K562 (cell line): ENCODE results near the gene ANXA9. TPM values are rescaled to one million over a fixed set of nuclear protein-coding genes. Genes with fewer than 3 reads are reported as not detected.
A peak's percentile ranks its signal among the peaks of the same experiment; 100 is the strongest.

Experiments used
- ATAC-seq: fragments of 200-7000 bp; cut with Tn5 transposase; 3 replicates; pipeline ENCODE4 v1.9.1; 2020; ENCODE audit warnings: moderate library complexity
- BruUV-seq: library from RNA; stranded (reverse); fragments of 400-500 nt; replicated peaks from 2 replicates; lab custom pipeline; 2021; lab: Mats Ljungman, UMichigan
- CTCF ChIA-PET: fragments of 300-600 bp; formaldehyde crosslinking; extraction: SDS; loops from one replicate; lab custom pipeline; 2021; ENCODE audit warnings: low intra/inter-chr PET ratio; lab: Yijun Ruan, JAX
- POLR2A ChIA-PET: fragments of 300-600, 350-650 bp; sonication (Branson Sonifier 250); formaldehyde crosslinking; extraction: SDS; loops from one replicate; lab custom pipeline; 2021; ENCODE audit warnings: antibody characterized with exemption, inconsistent platforms; lab: Yijun Ruan, JAX
- DNase-seq, 4 experiments: peaks; one replicate each; pipeline versions ENCODE4 v3.0.0 to v3.0.0-alpha.2; 2011 to 2018; ENCODE audit warnings: low spot score in 3 of 4, mixed read lengths in 3 of 4; ENCODE audit errors: extremely low read depth in 1 of 4
- FAIRE-seq: peaks from 2 replicates; lab custom pipeline; 2011; peaks lifted over from hg19 to GRCh38; lab: Jason Lieb, UNC
- H2AFZ ChIP-seq: 2 replicates; pipeline ENCODE4 v1.6.0; 2011; ENCODE audit warnings: low read depth, low read length, control low read depth, inconsistent platforms
- H3K27ac ChIP-seq: fragments of 200-600 bp; 3 replicates; pipeline ENCODE4 v1.8.0; 2011; ENCODE audit warnings: low read depth, mild to moderate bottlenecking, control low read depth, inconsistent platforms, low read length, moderate library complexity, mixed read lengths; ENCODE audit errors: extremely low read depth
- H3K27me3 ChIP-seq, 2 experiments: fragments of 300-600 bp in 1 of 2; 2 replicates in 1 of 2; 3 replicates in 1 of 2; pipeline versions ENCODE4 v1.6.0 to v1.8.0; 2011; ENCODE audit warnings: inconsistent platforms in 2 of 2, low read length in 2 of 2, mild to moderate bottlenecking in 1 of 2, mixed read lengths in 1 of 2, moderate library complexity in 1 of 2; ENCODE audit not compliant: control insufficient read depth in 2 of 2, insufficient read depth in 2 of 2
- H3K36me3 ChIP-seq: fragments of 300-600 bp; 3 replicates; pipeline ENCODE4 v1.8.0; 2011; ENCODE audit warnings: mild to moderate bottlenecking, low read length, inconsistent platforms; ENCODE audit not compliant: control insufficient read depth, insufficient read depth
- H3K4me1 ChIP-seq, 2 experiments: fragments of 200-600 bp in 1 of 2; replicated peaks in 1 of 2; 2 replicates in 1 of 2; 3 replicates in 1 of 2; pipeline versions ENCODE4 v1.5.1 to v1.8.0; 2011; ENCODE audit warnings: inconsistent platforms in 2 of 2, low read length in 2 of 2, mild to moderate bottlenecking in 1 of 2, mixed read lengths in 1 of 2, moderate library complexity in 1 of 2; ENCODE audit not compliant: control insufficient read depth in 2 of 2, insufficient read depth in 2 of 2
- H3K4me2 ChIP-seq: 2 replicates; pipeline ENCODE4 v1.6.1; 2011; ENCODE audit warnings: low read length, control low read depth, inconsistent platforms, mixed read lengths; ENCODE audit not compliant: insufficient read depth
- H3K4me3 ChIP-seq: fragments of 200-600 bp; sonication (generic), shearing (Covaris generic); 2 replicates; pipeline ENCODE4 v1.5.1; 2016; ENCODE audit warnings: control low read depth, inconsistent platforms
- H3K79me2 ChIP-seq: fragments of 200-600 bp; 3 replicates; pipeline ENCODE4 v1.8.0; 2011; ENCODE audit warnings: low read length, inconsistent platforms; ENCODE audit not compliant: control insufficient read depth, insufficient read depth
- H3K9ac ChIP-seq, 2 experiments: 2 replicates each; pipeline versions ENCODE4 v1.6.0 to v1.6.1; 2011; ENCODE audit warnings: low read depth in 2 of 2, low read length in 2 of 2, control low read depth in 1 of 2, inconsistent platforms in 1 of 2, mild to moderate bottlenecking in 1 of 2, mixed read lengths in 1 of 2; ENCODE audit not compliant: insufficient read depth in 1 of 2
- H3K9me1 ChIP-seq: one replicate; pipeline ENCODE4 v1.6.0; 2011; ENCODE audit warnings: inconsistent platforms, mild to moderate bottlenecking, low read length, moderate library complexity; ENCODE audit not compliant: control insufficient read depth, insufficient read depth
- H3K9me3 ChIP-seq: replicated peaks from 2 replicates; pipeline ENCODE4 v1.5.1; 2011; ENCODE audit warnings: low read depth, low read length, inconsistent platforms; ENCODE audit not compliant: control insufficient read depth, insufficient read depth
- H4K20me1 ChIP-seq: replicated peaks from 2 replicates; pipeline ENCODE4 v1.6.1; 2011; ENCODE audit warnings: low read length, inconsistent platforms, mixed read lengths; ENCODE audit not compliant: control insufficient read depth, insufficient read depth
- ELF2 ChIP-seq: fragments of 250-450 bp; sonication (Bioruptor Pico); IDR thresholded peaks from 2 replicates; pipeline ENCODE4 v1.5.0; 2021; ENCODE audit warnings: mild to moderate bottlenecking
- HDAC1 ChIP-seq, 2 experiments: fragments of 450-650 bp; IDR thresholded peaks; 2 replicates each; pipeline ENCODE4 v1.6.1; 2016 to 2017; ENCODE audit warnings: inconsistent platforms in 1 of 2, mild to moderate bottlenecking in 1 of 2, moderate library complexity in 1 of 2
- HDAC8 ChIP-seq: fragments of 450-650 bp; IDR thresholded peaks from 2 replicates; pipeline ENCODE4 v1.6.1; 2016; ENCODE audit warnings: mild to moderate bottlenecking, missing genetic modification characterization, moderate library complexity, missing compliant biosample characterization
- HDGF ChIP-seq: fragments of 450-650 bp; IDR thresholded peaks from 2 replicates; pipeline ENCODE4 v1.6.1; 2016
- HMGN3 ChIP-seq: IDR thresholded peaks from 2 replicates; pipeline ENCODE4 v1.6.1; 2011; ENCODE audit warnings: borderline replicate concordance, low read depth, mild to moderate bottlenecking, mixed read lengths, low read length; ENCODE audit not compliant: insufficient read length; ENCODE audit errors: extremely low read depth
- MED1 ChIP-seq: sonication (generic); formaldehyde crosslinking; IDR thresholded peaks from 2 replicates; pipeline ENCODE4 v1.8.1; 2023; ENCODE audit warnings: missing genetic modification reagents, borderline replicate concordance
- SMAD1 ChIP-seq: fragments of 150-350 bp; IDR thresholded peaks from 2 replicates; pipeline ENCODE4 v1.6.1; 2014; ENCODE audit warnings: low read length, low read depth; ENCODE audit not compliant: partially characterized antibody
- SNRNP70 ChIP-seq: fragments of 200-400 bp; formaldehyde crosslinking; optimal IDR thresholded peaks from 2 replicates; pipeline ENCODE3; 2017; ENCODE audit warnings: low read depth, low read length
- ZNF431 ChIP-seq: sonication (generic); formaldehyde crosslinking; IDR thresholded peaks from 2 replicates; pipeline ENCODE4 v1.8.0; 2022; ENCODE audit warnings: mild to moderate bottlenecking, missing genetic modification reagents
- WGBS: fragments of 100-300 bp; shearing (Covaris generic); methylation state at CpG from one replicate; pipeline ENCODE4 v1.1.6; 2016; ENCODE audit warnings: low coverage, mixed read lengths; ENCODE audit not compliant: insufficient coverage; ENCODE audit errors: missing lambda C conversion rate; 5-methylcytosine and 5-hydroxymethylcytosine counted together
- in situ Hi-C: fragments of 300-500 bp; cut with MboI; formaldehyde crosslinking; loops from 4 replicates; pipeline ENCODE4 v1.15.0; 2018; ENCODE audit warnings: inconsistent platforms, mixed read lengths
- intact Hi-C: fragments of 100-400 bp; cut with micrococcal nuclease; formaldehyde crosslinking; loops from 2 replicates; pipeline ENCODE4 v1.14.2; 2022
- polyA plus RNA-seq, 8 experiments: library from polyadenylated mRNA; depleted of rRNA in 4 of 8; stranded (reverse) in 5 of 8; unstranded in 3 of 8; fragments of >200 nt; fragmentation: Nextera tagmentation in 2 of 8; fragmentation: Illumina TruSeq in 1 of 8; extraction: Ambion mirVana in 2 of 8; extraction: Trizol in 1 of 8; gene quantifications; 2 replicates each; pipeline versions ENCODE4 v1.2.1 to v1.2.3, GENCODE V29; 2011 to 2014; ENCODE audit warnings: inconsistent platforms in 1 of 8, missing spikeins in 1 of 8
- total RNA-seq, 7 experiments: library from RNA; depleted of rRNA in 6 of 7; stranded (reverse); fragments of >200 nt in 6 of 7; fragmentation: Illumina TruSeq in 2 of 7; extraction: Trizol in 2 of 7; gene quantifications; 2 replicates each; pipeline versions ENCODE4 v1.2.1 to v1.2.3, GENCODE V29; 2011 to 2021; ENCODE audit warnings: low replicate concordance in 1 of 7
- TF ChIP-seq, protein P1 (sequence below): fragments of 200-800 bp; sonication (Bioruptor generic); IDR thresholded peaks from 2 replicates; pipeline ENCODE4 v1.6.1; 2017; ENCODE audit warnings: missing genetic modification characterization, missing compliant biosample characterization
- TF ChIP-seq, protein P2 (sequence below): sonication (generic); formaldehyde crosslinking; IDR thresholded peaks from 2 replicates; pipeline ENCODE4 v1.8.0; 2022; ENCODE audit warnings: missing genetic modification reagents, mild to moderate bottlenecking, moderate library complexity, borderline replicate concordance

The ANXA9 gene
- total and polyA plus RNA-seq, 9 of the 15 experiments (the other 6 are each of a cell fraction or from before 2014, with no cell fraction given) = 0.24 to 1.6 (median 0.57) TPM

GRCh38 chr1:150972417-150972940 lies 9.6 kb upstream of the ANXA9 start:
- ChIA-PET POLR2A (interaction anchor here (0.6 to 2.0 kb wide), 5 partner anchors 9 to 405 kb away, joined by 3 to 15 read pairs (median 3); partner anchors contain the start of gene MCL1), CTCF (no interaction called here)
- WGBS = 13% methylated on average over 4 of the region's 4 CpGs
- ATAC-seq (no peak), DNase-seq (no peak), FAIRE-seq (no peak)
- peak overlapping the region; percentile 92 for H3K4me2 ChIP-seq
- no peak for TF ChIP-seq HMGN3
- TF ChIP-seq HDGF = no peak
- no peak for TF ChIP-seq SNRNP70
- 0 out of 4 replicates have a peak, but pooled peaks of 1 of the 2 experiments have one; percentile 5 for TF ChIP-seq HDAC1 (IDR thresholded peaks at IDR 0.05)
- TF ChIP-seq, protein P1, sequence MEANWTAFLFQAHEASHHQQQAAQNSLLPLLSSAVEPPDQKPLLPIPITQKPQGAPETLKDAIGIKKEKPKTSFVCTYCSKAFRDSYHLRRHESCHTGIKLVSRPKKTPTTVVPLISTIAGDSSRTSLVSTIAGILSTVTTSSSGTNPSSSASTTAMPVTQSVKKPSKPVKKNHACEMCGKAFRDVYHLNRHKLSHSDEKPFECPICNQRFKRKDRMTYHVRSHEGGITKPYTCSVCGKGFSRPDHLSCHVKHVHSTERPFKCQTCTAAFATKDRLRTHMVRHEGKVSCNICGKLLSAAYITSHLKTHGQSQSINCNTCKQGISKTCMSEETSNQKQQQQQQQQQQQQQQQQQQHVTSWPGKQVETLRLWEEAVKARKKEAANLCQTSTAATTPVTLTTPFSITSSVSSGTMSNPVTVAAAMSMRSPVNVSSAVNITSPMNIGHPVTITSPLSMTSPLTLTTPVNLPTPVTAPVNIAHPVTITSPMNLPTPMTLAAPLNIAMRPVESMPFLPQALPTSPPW = 0 out of 2 replicates have a peak, but pooled peaks have one; percentile 10
- TF ChIP-seq SMAD1 = no peak
- no peak for TF ChIP-seq ZNF431 (CRISPR knock-in tag)
- TF ChIP-seq, protein P2, sequence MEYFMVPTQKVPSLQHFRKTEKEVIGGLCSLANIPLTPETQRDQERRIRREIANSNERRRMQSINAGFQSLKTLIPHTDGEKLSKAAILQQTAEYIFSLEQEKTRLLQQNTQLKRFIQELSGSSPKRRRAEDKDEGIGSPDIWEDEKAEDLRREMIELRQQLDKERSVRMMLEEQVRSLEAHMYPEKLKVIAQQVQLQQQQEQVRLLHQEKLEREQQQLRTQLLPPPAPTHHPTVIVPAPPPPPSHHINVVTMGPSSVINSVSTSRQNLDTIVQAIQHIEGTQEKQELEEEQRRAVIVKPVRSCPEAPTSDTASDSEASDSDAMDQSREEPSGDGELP (CRISPR knock-in tag) = 0 out of 2 replicates have a peak, but pooled peaks have one; percentile 1
- no peak for TF ChIP-seq MED1 (CRISPR knock-in tag)
- TF ChIP-seq HDAC8 (tag) = no peak
- TF ChIP-seq ELF2 = no peak
- intact Hi-C loops (loop anchor here (10.0 kb wide), 1 partner anchor 358 kb away; no protein-coding TSS in a partner anchor), in situ Hi-C loops (no loop called here)
- H3K4me1 ChIP-seq = peaks cover 38 to 58% of the 10 kb centered on the region in 2 experiments
- H3K27ac ChIP-seq = peak overlapping the region; percentile 95
- peak overlapping the region; percentile 63 for H3K4me3 ChIP-seq
- H3K9me3 ChIP-seq = no peaks in the 10 kb centered on the region
- TSS peak; percentile 34 for BruUV-seq
- H2AFZ ChIP-seq = no peak overlapping the region
- peaks cover 34% of the 10 kb centered on the region for H4K20me1 ChIP-seq
- peak overlapping the region; percentile 88 to 93 for H3K9ac ChIP-seq
- peaks cover 5% of the 10 kb centered on the region for H3K9me1 ChIP-seq
- H3K79me2 ChIP-seq = peaks cover 87% of the 10 kb centered on the region
- H3K27me3 ChIP-seq = no peaks in the 10 kb centered on the region
- H3K36me3 ChIP-seq = peaks cover 51% of the 10 kb centered on the region; the same call in 2 of the 3 replicates
